Left kidney (tissue), 2 donors: ENCODE data around the gene OR2S2. TPM values are rescaled to one million over a fixed set of nuclear protein-coding genes. Genes with fewer than 3 reads are reported as not detected.
"Not testable (repeated sequence)": the region's sequence is repeated elsewhere in the genome, so short reads cannot be mapped to it uniquely, and the experiment has no call there.

Experiments used
- DNase-seq: peaks from one replicate; pipeline ENCODE4 v3.0.0-alpha.2; 2013
- polyA plus RNA-seq: library from polyadenylated mRNA; unstranded; fragments of 120-200 nt; gene quantifications from one replicate; pipeline ENCODE4 v1.2.1, GENCODE V29; 2013; ENCODE audit not compliant: insufficient read length

OR2S2 gene
- polyA plus RNA-seq, 1 donor: not detected

DNA sequence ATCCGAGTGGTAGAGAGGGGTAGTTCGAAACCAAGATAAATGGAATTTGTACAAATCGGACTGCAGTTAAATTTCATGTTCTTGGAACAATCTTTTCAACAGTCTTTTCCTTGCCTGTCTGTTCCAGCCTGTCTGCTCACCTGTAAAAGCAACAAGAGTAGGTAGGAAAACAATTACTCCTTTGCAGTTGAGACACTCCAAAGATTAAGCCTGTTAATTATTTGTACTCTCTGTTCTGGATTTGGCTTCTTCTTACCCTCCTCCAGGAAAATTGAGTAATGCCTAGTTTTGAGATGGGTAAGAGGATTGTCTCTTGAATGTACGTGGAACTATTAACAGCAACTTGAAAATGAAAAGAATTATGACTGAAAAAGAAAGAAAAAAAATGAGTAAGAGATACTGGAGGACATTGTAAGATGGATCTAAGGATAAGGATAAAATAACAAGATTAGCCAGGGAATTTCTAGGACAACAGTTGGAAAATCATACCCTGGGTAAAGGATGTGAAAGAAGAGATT lies 24.3 kb downstream of the OR2S2 start:
- DNase-seq: no peak

DNA sequence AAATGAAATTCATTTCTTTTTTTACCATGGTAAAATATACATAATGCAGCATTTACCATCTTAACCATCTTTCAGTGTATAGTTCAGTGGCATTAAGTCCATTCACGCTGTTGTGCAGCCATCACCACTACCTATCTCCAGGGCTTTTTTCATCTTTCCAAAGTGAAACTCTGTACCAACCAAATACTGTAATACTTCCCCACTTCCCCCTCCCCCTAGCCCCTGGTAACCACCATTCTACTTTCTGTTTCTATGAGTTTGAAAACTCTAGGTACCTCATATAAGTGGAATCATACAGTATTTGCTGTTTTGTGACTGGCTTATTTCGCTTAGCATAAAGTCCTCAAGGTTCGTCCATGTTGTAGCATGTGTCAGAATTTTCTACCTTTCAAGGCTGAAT lies 25.2 kb downstream of the OR2S2 start:
- DNase-seq: no peak

DNA sequence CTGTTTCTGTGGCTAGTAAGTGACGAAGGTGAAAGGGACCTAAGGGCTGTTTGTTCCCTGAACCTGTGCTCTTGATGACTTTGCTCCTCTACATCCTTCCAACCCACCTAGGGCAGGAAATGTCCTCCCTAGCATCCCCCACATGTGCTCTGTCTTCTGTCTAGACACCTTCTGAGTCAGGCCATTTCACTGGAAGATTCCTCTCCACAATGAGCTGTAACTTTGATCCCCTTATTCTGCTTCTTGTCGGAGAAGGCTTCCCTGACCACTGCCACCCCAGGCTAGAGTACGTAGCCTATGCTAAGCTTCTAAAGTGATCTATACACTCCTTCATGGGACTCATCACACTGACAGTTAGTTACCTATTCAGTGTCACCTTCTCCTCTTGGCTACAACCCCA lies 27.0 kb downstream of the OR2S2 start:
- no peak for DNase-seq

DNA sequence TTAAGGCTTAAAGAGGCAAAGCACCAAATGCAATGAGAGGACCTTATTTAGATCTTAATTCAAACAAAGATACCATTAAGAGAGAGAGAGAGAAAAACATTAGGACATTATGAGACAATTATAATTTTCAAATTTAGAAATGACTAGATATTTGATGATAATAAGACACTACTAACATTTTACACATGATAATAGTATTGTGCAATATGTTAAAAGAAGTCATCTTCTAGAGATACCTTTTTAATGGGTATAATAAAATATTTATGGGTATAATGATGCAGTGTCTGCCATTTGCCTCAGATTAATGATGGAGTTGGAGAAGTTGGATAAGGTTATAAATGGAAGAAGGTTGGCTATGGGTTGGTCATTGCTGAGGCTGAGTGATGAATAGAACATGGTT lies 27.4 kb downstream of the OR2S2 start:
- no peak for DNase-seq

DNA sequence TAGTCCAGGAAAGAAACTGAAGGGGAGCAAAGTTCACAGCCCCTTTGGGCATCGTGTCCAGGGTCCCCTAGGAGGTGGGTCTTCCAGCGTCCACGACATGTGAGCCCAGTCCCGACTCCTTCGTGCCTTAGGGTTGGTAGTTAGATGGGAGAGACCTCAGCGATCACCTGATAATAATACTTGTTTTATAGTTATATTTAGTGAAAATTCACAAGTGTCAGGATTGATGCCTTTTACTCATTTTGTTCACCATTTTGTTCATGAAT lies 28.6 kb downstream of the OR2S2 start:
- DNase-seq: no peak

DNA sequence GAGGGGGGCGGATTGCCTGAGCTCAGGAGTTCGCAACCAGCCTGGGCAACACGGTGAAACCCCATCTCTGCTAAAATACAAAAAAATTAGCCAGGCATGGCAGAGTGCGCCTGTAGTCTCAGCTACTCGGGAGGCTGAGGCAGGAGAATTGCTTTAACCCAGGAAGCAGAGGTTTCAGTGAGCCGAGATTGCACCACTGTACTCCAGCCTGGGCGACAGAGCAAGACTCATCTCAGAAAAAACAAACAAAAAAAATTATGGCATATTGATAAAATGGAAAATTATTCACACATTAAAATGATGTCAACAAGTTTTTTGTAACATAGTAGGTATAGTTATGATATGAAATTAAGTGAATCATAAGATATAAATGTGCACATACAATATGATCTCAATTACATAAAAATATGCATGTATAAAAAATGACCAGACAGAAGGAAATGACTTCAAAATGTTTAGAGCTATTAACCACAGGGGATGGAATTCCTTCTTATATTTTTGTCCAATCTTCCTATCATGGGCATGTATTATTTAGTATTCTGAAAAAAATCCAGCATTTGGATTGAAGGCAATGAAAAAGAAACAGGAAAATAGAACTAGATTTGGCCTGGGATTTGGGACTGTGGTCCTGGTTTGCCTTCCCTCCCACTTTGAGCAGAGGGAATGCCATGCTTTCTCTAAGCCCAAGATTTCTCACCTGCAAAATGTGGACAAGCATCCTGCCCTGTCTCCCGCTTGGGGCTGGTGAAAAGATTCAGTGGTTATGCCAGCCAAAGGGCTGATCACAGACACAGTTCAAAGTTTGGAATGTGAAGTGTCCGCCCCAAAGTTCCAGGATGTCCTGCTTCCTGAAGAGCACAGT lies 29.1 kb downstream of the OR2S2 start:
- no peak for DNase-seq

DNA sequence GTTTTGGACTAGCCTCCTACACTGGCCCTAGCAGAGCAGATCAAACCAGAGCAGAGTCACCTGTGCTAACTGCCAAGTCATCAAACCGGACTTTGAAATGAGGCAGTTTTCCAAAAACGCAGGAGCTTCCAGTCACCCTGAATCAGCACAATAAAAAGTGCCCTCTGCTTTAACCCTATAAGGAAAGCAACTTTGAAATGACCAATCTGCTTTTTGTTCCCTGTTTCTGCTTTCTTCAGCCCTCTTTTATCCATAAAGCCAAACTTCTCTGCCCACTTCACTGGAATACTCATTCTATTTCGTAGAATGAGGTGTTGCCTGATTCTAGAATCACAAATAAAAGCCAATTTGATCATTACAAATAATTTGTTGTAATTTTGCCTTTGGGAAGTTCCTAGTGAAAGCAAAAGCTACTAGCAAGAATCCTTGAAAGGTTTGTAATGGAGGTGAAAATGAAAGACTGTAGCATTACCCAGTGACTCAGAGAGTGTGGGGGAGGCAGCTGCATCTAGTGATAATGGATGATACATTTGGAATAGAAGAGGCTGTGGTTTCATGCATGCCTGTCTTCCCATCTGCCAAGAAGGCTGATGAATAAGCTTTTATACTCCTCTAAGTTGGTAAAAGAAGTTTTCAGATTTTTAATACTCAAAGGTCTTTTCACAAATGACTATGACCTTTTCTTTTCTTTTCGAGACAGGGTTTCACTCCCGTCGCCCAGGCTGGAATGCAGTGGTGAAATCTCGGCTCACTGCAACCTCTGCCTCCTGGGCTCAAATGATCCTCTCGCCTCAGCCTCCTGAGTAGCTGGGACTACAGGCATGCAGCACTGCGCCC lies 33.8 kb downstream of the OR2S2 start:
- no peak for DNase-seq

DNA sequence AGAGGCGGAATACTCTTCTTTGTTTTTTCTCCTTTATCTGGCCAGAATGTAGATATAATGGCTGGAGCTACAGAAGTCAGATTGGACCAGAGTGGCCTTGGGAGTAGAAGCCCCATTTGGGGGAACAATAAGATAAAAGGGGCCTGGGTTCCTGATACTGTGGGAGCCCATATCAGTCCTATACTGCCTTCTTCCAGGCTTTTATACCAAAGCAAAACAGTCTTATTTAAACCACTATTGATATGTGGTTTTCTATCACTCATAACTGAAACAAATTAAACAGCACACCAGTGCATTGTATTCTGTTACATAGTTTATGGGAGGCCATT lies 34.4 kb downstream of the OR2S2 start:
- no peak for DNase-seq

DNA sequence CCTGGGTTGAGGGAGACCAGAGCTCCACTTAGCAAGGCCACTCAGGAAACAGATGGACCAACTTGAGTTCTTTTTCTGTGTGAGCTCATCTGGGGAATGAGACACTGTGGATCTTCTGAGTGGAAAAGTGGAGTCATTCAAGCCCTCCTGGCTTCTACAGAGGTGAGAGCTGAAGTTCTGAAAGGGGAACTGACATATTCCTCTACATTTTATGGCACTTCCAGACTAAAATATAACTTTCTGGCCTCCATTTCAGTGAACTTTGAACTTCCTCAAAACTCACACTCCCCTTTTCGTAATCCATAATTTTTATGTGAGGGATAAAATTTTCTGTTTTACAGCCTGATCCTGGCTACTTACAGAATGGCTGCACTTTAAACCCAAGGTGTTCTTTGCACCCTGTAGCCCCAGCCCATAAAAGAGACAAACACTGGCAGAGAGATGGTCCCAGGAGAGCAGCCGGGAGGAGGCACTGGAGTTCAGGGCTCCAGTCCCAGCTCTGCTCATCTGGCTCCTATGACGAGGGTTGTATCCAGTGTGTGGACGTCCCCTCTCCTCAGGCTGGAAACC lies 37.8 kb downstream of the OR2S2 start:
- no peak for DNase-seq

DNA sequence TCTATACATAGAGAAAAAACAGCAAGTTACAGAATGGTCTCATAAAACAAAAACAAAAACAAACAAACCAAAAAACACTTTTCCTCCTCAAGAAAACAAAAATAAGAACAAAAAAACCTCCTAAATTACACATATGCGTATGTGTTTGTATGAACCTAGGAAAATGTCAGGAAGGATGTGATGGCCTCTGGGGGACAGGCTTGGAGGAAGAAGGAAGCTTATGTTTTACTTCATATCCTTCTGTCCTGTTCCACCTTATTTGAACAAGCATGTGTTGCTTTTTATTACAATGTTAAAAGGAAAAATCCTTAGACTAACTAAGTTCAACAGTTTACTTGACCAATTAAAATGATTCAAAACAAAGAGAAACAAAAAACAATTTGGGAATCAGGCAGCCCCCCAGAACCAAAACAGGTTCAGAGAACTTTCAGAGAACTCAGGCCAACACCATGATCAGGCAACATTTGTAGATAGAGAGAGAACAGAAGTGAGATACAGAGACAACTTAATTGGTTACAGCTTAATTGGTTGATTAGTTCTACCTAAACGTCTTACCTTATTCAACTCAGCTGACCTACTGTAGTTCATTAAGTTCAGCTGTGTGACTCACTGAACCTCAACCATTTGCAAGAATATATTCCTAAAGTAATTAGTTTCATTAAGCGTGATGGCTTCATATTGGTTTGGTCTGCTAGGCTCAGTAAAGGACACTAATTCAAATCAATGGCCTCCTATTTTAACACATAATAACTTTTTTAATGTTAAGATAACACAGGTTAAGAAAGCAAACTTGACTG lies 38.5 kb downstream of the OR2S2 start:
- no peak for DNase-seq

DNA sequence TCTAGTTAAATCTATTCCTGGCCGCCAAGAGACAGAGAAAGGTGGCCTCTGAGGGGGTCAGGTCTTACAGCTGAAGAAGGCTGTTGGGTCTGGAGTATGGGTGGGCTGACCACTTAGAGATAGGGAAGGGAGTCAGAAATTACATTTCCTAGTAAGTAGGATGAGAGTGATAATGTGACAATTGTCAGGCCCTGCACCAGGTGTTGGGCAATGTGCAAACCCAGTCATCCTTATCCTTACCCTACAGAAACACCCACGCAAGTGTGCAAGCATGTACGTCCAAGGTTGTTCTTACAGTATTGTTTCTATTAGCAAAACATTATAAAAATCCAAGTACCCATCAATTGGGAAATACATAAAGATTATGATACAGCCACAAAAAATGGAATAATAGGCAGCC lies 39.2 kb downstream of the OR2S2 start:
- no peak for DNase-seq

DNA sequence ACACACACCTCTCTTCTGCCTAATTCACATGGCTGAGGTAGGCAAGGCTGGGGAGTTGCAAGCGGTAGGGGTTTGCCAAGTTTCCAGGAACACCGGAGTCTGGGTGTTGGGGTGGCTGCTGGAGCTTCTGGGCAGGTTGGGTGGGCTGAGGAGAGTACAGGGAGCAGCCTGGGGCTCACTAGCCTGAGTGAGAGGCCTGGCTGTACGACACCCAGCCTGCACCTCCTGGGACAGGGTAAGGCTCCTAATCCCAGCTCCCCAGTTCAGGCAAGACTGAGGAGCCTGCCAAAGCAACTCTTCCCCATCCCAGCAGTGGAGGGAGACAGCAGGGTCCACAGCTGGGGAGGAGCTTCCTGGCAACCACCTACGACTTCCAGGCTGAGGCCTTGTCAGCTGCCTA lies 40.7 kb downstream of the OR2S2 start:
- no peak for DNase-seq

DNA sequence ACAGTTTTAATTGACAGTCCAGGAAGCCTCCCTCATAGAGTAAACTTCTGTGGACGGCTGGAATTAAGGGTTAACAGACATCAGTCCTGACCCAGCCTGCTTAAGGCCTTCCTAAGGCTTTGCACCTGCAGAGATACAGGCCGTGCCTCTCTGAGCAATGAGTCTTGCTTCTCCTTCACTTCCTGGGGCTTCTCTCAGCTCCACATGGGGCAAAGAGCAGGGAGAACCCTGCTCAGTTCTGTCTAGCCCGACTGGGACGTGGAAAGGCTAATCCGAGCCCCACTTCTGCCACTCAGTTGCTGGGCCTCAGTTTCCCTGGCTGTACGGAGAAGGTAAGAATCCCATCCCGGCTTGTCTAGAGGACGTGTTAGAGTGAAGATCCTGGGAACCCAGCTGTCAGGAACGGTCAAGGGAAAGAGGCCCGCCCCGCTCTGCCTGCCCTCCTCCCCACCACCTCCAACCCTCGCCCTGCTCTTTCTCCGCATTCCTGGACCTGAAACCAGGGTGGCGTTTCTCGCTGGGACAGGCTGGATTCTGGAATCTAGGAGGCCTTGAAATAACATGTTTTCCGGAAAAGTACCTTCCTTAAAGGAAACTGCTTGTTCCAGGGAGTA lies 42.2 kb downstream of the OR2S2 start:
- no peak for DNase-seq

DNA sequence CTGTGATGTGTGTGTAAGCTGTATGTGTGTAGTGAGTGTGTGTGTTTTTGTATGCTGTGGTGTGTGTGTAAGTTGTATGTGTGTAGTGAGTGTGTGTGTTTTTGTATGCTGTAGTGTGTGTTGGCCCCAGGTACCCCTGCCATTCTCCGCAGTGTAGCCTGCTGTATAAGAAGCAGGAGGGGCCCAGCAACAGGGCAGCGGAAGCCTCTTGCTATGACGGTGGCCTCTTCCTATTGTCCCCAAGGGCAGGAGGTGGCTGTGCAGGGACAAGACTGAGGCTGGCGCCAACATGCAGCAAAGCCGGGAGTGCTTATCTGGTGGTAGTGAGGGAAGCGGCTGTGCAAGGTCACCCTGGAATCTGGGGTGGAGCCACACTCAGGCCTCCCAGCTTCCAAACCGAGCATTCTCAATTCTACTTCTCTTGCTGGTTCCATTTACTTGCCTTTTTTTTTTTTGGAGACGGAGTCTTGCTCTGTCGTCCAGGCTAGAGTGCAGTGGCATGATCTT lies 43.6 kb downstream of the OR2S2 start:
- no peak for DNase-seq

DNA sequence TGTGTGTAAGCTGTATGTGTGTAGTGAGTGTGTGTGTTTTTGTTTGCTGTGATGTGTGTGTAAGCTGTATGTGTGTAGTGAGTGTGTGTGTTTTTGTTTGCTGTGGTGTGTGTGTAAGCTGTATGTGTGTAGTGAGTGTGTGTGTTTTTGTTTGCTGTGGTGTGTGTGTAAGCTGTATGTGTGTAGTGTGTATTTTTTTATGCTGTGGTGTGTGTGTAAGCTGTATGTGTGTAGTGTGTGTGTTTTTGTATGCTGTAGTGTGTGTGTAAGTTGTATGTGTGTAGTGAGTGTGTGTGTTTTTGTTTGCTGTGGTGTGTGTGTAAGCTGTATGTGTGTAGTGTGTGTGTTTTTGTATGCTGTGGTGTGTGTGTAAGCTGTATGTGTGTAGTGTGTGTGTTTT lies 44.5 kb downstream of the OR2S2 start:
- not testable (repeated sequence) for DNase-seq

DNA sequence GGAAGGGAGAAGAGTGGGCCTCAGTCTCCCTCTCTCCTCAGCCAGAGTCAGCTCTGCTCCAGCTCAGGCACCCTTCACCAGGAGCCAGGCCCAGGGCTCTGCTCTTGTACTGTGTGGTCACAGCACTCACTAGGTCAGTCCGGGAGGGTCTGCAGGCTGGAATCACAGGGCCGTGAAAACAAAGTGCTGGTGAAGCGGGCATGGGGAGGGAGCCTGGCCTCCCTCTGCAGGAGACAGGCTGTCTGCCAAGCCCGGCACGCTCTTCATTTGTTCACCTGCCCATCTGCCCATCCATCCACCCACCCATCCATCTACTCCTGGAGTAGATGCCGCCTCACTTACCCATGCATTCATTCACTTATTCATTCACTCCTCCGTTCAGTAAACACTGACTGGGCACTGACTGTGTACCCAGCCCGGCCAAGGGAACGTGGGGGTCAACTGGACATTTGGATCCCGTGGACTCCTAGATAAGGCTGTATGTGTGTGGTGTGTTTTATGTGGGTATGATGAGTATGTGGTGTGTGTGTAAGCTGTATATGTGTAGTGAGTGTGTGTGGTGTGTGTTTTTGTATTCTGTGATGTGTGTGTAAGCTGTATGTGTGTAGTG lies 45.1 kb downstream of the OR2S2 start:
- no peak for DNase-seq

DNA sequence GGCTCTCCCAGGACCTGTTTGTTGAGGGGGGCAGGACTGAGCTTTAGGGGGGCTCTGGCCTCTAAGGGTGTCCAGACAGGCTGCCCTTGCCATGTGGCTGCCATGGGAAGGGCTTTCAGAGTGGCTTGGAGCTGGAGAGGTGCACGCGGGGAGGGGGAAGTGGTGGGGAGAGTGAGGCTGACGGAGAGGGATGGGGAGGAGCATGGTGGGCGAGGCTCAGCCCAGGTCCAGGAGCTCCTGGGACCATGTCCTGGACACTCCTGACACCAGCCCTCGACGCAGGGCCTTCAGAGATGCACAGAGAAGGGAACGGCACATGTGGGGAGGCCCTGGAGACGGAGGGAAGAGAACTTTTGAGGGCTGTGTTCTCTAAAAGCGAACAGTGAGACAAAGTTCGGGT lies 46.3 kb downstream of the OR2S2 start:
- DNase-seq: no peak

DNA sequence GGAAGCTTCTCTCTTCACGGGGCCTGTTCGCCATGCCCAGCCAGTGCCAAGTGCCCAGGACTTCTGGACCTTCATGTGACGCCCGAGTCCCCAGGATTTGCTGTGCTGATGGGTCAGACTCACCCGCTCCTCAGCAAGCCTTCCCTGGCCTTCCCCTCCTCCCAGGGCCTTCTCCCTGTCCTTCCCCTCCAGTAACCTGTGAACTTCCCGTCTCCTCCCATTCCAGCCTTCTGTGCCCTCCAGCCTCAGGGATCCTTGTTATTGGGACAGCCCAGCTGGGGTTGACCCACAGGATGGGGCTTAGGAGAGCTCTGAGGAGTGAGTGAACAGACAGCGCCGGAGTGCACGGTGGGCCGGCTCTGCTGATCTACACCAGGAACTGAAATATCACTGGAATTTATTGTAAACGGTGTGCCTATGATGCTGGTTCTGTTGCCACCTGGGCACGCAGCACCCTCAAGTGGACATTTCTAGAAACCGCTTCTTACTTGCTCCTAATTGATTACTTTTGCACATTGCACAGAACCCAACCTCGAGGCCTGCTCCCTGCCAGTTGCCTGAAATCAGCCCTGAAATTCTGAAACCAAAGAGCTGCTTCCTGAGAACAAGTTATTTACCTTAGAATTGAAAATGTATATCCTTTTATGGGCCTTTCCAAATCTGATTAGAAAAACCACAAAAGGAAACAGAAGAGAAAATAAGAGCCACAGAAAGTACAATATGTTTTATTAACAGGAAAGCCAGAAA lies 47.2 kb downstream of the OR2S2 start:
- no peak for DNase-seq

DNA sequence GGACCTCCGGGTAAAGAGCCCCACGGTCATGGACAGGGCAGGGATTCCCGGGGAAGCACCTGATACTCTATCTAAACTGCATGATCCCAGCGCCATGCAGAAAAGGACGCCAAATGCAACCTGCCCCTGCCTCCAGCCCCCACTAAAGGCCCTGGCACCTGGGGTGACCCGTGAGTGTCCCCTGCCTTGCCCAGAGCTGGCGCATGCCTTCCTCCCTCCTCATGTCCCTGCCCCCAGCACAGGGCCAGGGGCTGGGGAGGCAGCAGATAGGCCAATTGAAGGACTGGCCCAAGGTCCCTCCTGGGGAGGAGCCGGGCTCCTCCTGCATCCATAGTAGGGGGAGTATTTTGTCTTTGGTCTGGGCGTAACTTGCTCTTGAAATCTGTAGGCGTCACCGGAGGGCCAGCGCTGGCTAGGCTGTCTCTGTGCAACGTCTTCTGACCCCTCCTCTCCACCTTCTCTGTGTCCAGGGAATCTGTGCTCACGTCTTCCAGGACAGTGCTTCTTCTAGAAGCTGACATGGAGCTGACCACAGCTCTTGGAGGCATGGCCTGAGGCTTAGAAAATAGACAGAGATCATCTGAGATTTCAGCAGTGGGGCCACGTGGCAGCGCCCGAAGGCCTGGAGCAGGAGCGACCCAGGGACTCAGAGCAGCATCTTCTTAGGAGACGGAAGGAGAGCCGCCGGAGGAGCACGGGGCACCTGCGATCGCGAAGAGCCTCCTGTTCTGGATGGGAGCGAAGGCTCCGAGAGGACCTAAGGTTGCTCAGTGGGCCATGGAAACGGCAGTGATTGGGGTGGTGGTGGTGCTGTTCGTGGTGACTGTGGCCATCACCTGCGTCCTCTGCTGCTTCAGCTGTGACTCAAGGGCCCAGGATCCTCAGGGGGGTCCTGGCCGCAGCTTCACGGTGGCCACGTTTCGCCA lies 48.0 kb downstream of the OR2S2 start:
- no peak for DNase-seq
